Measurements from ENCODE around the gene CX3CR1.

DNA sequence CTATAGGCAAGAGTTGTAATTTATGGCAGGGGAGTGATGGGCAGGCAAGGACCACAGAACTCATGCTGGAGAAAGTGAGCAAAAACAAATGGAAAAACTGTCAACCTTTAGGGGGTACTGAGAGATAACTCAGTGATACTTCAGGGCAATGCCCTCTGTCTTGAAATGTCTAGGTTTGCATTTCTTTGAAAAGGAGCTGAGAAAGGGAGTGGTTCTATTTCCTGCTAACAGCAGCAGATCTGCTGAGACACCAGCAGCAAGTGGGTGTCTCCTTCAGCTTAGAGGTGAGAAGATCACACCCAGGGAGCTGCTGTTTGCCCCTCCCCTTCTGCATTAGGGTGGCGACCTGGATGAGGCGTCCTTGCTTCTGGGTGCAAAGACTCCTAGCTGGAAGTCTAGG, 45.2 kb downstream of the CX3CR1 start:
- TF ChIP-seq, protein P1, sequence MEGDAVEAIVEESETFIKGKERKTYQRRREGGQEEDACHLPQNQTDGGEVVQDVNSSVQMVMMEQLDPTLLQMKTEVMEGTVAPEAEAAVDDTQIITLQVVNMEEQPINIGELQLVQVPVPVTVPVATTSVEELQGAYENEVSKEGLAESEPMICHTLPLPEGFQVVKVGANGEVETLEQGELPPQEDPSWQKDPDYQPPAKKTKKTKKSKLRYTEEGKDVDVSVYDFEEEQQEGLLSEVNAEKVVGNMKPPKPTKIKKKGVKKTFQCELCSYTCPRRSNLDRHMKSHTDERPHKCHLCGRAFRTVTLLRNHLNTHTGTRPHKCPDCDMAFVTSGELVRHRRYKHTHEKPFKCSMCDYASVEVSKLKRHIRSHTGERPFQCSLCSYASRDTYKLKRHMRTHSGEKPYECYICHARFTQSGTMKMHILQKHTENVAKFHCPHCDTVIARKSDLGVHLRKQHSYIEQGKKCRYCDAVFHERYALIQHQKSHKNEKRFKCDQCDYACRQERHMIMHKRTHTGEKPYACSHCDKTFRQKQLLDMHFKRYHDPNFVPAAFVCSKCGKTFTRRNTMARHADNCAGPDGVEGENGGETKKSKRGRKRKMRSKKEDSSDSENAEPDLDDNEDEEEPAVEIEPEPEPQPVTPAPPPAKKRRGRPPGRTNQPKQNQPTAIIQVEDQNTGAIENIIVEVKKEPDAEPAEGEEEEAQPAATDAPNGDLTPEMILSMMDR (IDR thresholded peaks at IDR 0.05) = no peak
- TF ChIP-seq EZH2 (IDR thresholded peaks at IDR 0.05; ENCODE audit: borderline replicate concordance, insufficient read depth, low read depth, low read length, poor library complexity, severe bottlenecking) = no peak

Measured in B cell (primary cell).